NCI-H128 (cell line): ENCODE data around the gene GOLM1.
"Not testable (repeated sequence)": the region's sequence is repeated elsewhere in the genome, so short reads cannot be mapped to it uniquely, and the experiment has no call there.

Experiments
- DNase-seq: peaks from one replicate; lab custom pipeline; 2025; ENCODE audit not compliant: unreplicated experiment; lab: John Stamatoyannopoulos, UW

The GOLM1 gene, protein sequence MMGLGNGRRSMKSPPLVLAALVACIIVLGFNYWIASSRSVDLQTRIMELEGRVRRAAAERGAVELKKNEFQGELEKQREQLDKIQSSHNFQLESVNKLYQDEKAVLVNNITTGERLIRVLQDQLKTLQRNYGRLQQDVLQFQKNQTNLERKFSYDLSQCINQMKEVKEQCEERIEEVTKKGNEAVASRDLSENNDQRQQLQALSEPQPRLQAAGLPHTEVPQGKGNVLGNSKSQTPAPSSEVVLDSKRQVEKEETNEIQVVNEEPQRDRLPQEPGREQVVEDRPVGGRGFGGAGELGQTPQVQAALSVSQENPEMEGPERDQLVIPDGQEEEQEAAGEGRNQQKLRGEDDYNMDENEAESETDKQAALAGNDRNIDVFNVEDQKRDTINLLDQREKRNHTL

DNA sequence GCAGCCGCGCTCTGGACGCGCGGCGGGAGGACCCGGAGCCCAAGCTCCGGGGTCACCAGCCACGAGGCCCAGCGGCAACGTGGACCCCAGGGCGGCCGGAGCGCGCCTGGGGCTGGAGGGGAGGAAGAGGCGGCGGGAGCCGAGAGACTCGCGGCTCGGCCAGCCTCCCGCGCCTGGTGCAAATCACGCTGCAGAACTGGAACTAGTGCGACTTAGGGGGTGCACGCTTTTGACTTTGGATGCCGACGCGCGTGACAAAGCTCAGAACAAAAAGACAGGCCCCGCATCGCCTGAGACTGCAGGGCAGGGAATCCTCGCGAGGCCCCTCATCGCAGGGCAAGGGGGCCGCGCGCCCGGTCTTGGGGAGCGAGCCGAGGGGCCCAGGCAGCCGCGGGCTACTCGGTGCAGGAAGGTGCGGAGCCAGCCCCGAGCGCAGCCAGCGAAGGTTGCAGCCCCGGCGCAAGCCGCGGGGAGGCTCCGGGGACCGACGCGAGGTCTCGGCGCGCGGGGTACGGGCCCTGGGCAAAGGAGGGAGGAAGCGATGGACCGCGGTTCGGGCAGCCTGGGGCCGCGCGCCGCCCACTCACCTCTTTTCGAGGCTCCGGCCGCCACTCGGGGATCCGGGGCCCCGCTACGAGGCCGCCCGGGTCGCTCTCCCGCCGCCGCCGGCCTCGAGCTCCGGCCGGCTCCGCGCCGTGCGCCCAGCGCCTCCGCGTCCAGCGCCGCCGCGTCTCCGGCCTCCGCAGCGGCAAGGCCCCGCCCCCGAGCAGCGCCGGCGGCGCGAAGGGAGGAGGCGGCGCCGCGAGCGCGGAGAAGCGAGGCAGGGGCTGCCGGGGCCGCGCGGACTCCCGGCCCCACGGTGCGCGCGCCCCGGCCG is at the start of gene GOLM1:
TSS of gene GOLM1 (minus strand) at position 735 of the 877 bp plus-strand sequence. CDS start 20,238 bp downstream, outside the sequence.
- DNase-seq, result peak; percentile 40

DNA sequence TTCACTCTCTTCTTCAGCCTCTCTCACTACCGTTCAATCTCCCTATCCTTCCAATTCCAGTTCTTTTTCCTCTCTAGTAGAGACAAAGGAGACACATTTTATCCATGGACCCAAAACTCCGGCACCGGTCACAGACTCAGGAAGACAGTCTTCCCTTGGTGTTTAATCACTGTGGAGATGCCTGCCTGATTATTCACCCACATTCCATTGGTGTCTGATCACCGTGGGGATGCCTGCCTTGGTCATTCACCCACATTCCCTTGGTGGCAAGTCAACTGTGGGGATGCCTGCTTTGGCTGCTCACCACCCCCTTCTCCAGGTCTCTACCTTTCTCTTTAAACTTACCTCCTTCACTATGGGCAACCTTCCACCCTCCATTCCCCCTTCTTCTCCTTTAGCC is 47.3 kb upstream of the GOLM1 start:
- not testable (repeated sequence) for DNase-seq

DNA sequence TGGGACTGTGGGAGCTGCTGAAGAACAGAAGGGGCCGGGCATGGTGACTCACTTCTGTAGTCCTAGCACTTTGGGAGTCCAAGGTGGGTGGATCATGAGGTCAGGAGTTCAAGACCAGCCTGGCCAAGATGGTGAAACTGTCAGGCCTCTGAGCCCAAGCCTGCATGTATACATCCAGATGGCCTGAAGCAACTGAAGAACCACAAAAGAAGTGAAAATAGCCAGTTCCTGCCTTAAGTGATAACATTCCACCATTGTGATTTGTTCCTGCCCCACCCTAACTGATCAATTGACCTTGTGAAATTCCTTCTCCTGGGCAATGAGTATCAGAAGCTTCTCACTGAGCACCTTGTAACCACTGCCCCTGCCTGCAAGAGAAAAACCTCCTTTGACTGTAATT is 46.6 kb upstream of the GOLM1 start:
- not testable (repeated sequence) for DNase-seq

DNA sequence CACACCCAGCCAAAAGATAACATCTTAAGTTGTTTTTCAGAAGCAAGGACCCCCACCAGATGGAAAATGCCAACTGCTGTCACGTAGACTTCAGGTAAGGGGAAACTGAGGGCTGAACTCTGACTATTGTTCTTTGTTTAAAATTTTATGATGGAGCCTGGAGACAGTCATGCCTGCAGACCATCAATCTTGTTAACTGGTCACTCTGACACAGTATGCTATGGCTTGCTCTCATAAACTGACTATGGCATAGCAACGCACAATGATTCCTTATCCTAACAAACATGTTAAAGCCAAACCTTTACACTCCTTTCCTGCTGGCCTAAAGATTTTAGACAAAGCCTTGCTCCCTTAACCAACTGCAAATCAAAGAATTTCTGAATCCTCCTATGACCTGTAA is 43.6 kb upstream of the GOLM1 start:
- DNase-seq, result no peak

DNA sequence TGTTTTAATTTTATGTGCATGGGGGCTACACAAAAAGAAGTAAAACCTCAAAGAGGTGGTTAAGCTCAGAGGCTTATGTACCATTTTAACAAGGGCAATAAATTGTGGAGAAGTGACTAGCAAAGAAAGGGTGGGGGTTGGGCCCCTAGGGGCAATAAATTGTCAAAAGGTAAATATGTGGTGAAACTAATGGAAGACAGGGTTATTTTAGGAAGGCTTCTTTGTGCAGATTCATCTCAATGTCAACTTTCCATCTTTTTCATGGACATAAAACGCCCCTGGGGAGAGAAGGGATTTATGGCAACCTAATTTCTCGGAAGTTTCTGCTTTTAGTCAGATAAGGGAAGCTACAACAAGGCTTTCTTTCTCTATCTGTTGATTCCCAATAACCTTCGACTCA is 42.5 kb upstream of the GOLM1 start:
- DNase-seq, result no peak

DNA sequence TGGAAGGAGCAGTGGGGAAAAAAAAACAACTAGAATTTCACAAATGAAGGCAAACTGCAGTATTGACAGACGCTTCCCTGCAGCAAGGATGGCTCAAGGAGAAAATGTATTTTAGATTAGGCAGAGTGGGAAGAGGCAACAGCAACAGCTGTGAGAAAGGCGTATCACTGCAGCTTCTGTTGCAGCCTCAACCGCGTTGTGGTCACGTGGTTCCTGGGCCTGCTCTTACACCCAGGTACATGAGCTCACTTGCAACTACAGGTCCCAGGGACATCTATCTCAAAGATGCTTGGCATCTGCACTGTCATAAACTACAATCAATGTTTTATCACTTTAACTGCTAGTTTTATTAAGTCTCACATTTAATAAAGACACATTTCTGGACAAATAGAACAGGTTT is 36.0 kb upstream of the GOLM1 start:
- no peak for DNase-seq

DNA sequence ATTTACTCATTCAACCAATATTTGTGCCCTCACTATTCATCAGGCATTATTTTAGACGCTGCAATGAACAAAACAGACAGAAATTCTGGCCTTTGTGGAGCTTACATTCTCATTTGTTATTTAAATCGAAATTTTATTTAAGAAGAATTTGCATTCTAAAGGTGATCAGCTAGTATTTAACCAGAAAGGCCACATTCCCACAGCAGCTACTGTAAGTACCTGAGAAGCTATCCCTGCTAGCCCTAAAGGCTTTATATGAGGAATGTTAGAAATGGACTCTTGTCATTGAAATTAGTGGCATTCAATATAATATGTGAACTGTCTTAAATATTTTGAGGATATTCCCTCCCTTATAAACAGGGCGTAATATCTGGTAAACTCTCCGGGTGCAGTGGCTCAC is 35.0 kb upstream of the GOLM1 start:
- DNase-seq, result no peak

DNA sequence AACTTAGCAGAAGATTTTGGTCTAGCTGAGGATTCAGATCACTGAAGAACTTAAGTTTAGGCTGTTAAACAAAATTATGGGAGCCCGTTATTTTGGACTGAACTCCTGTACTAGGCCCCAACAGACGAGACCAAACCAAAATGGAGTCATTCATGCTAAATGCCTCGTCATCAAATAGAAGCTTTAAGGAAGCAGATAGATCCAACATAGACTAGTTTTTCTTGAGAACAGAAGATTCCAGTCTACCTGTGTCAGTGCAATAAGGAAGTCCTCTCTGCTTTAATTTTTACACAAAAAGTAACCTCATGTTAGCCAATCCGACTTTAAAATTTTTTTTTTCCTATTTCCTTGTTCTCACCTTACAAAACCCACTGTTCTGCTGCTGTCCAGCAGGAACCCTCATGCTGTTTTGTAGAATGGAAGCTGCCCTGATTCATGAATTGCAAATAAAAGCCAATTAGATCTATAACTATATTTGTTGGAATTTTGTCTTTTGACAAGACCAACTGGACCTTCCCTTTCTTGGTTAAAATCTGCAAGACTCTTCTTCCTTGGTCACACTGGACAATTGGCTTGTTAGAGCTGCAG is 29.0 kb upstream of the GOLM1 start:
- DNase-seq, result no peak

DNA sequence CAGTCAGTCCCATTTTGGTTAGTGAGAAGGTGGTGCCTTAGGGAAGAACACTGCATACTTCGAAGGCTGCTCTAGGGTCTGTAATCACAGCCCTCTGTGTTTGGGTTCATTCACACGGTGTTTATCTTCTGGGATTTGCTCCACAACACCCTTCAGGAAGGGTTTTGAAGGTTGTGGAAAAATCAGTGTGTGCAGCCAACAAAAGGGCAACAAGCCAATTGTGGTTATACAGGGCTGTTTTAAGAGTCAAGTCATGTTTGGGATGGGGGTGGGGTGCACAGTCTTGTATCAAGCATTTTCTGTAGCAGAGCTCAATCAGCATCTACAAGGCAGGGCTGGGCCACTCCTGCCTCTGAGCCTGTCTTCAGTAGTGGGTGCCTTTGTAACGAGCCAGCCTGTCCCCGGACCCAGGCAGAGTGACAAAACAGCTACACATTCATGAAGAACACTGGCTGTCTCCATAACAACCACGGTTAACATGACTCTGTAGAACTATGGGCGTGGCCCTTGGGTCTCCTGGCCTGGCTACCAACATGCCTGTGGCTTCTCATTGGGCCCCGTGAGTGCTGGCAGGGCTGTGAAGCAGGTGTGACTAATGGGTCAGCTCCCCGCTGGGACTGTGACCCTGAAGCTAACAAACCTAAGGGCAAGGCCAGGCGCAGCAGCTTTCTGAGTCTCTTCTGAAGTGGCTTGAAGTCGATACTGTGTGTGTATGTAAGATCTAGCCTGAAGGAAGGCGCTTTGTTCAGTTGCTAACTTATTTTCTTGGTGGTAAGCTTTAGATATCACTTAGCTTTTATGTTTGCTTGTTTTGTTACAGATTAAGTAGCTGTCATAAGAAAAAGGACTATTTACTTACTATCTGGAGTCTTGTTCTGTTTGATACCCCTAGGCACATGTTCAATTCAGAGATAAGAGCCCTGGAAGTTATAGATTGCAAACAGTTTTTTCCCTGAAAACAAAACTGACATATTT is 27.9 kb upstream of the GOLM1 start:
- DNase-seq, result peak; percentile 84

DNA sequence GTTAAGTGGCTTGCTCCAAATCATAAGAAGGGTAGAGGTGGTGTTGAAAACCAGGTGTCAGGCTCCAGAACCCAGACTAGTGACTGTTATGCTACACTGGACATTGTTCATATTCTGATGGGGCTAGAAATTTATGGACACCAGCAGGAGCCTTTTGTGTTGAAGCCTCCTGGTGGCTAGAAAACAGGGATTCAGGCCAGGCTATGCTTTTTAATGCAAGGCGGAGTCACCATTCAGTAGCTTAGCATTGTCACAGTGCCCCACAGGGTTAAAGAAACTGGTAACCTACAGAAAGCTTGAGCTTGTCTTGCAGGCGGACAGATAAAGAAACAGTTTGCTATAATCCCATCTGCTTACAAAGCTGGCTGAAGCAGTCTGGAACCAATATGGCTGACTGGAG is 23.0 kb upstream of the GOLM1 start:
- no peak for DNase-seq

DNA sequence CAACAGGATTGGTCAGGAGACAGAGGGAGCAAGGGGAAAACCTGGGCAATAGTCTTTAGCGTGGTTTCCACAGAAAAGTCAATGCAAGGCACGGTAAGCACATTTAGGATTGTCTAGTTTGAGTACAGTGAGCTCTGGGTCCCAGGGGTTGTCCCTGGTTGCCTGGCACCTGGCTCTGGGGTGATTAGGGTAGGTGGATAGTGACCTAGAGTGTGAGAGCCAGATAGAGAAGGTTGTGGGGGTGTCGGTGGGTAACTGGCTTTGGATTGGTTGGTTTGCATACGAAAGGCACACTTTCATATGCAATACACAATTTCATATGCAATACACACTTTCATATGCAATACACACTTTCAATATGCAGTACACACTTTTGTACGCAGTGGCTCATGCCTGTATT is 20.1 kb upstream of the GOLM1 start:
- DNase-seq, result no peak

DNA sequence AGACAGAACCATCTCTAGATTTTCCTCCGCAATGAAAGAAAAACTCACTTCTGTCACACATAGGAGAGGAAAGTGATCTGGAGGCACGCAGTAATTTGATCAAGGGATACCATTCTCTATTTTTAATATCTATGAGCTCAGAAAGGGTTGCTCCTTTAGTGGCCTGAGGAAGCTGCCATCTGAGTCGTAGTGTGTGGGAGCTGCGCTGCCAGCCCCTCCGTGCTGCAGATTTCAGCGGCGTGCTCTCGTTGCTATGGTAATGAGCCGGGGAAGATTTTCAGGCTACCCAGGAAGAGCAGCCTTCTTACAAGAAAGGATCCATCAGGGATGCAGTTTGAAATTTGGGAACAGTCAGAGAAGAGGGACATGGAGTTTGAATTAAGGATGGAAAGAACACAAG is 17.1 kb upstream of the GOLM1 start:
- no peak for DNase-seq

DNA sequence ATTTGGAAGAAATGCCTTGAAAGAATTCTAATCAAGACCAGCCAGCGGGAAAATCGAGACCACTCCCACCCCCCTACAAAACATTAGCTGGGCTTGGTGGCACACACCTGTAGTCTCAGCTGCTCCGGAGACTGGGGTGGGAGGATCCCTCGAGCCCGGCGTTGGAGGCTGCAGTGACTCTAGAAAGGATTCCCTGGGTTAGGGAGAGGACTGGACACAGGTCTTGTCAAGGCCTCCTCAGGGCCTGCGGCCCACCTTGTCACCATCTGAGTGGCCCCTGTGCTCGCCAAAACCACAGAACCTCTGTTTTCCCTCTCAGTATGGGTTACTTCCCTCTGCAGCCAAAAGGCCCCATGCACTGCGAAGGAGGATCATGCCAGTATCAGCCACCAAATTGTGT is 16.5 kb upstream of the GOLM1 start:
- no peak for DNase-seq

DNA sequence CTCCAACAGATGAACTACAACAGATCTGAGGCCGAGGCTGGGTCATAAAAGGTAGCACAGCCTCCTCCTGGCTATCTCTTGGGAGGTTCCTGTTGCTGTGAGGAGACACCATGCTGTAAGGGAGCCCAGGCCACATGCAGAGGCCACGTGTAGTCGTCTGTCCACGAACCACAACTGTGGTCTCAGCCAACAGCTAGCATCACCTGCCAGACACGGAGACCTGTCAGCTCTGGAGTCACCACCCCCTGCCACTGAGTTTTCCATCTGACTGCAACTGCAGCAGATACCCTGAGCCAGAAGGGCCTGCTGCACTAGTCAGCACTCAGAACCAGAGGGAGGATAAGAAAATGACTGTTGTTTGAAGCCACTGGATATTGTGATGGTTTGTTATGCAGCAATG is 12.7 kb upstream of the GOLM1 start:
- no peak for DNase-seq

DNA sequence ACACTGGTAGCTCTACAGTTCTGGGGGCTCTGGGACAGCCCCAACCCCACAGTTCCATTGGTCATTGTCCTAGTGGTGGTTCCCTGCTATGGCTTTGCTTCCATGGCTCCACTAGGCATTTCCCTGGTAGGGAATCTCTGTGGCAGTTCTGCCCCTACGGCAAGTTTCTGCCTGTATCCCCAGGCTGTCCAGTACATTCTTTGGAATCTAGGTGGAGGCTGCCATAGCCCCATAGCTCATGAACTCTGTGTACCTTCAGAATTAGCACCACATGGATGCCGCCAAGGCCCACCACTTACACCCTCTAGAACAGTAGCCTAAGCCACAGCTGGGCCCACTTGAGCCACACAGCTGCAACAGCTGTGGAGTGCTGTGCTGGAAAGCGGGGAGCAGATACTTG is 3.3 kb upstream of the GOLM1 start:
- DNase-seq, result no peak

DNA sequence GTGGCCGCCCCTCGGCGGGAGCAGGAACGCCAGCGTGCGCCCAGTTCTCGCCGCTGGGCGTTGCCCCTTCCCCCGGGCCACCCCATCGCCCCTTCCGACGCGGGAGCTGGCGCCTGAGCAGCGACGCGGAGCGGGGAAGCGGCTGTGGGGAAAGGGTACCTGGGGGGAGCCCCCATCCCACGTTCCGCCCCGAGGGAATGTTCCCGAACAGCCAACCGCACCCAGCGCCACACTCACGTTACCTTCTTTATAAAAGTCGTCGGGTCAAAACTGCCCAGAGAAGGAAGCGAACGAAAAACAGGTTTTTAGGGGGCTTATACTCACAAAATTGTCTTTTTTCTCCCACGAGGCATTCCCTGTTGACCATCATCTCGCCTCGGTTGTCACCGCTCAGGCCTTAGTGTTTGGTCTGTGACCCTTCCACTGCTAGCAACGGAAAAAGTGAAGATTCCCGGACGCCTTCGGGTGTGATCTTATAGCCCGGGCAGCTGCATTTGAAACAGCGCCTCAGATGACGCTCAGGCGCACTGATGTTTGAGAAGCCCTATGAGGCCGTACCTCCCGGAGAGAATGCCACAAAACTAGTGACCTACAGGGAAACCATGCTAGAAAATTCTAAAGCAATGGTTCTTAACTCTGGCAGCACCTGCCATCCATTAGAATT is 475 bp upstream of the GOLM1 start:
- no peak for DNase-seq

DNA sequence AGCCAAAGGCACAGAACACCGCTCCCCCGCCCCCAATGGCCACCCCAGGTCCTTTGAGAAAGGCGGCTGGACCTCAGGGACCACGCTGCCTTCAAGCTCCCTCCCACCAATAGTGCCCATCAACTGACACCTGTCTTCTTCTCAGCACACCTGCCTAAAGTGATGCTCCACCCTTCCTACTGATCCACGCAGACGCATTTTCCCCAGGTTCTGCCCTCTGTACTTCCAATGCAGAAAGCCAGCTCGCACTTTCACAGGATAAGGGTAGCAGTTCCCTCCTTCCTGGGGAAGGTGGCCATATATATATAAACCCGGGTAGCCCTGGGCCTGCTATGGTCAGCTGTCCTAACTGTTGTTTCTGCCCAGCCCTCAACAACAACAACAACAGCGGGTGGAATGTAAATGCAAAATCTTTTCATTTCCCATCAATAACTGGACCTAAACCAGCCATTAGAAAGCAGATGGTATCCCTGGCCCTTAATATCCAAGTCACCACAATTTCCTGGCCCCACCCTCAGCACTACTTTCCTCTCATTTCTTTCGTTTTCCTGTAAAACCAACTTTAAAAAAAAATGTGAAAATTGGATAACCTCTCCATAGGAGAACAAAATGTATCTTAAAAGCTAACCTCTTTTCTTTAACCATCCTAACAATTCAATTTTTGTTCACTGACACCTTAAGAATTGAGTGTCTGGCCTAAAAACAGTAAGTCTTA is 1.7 kb downstream of the GOLM1 start:
- no peak for DNase-seq

DNA sequence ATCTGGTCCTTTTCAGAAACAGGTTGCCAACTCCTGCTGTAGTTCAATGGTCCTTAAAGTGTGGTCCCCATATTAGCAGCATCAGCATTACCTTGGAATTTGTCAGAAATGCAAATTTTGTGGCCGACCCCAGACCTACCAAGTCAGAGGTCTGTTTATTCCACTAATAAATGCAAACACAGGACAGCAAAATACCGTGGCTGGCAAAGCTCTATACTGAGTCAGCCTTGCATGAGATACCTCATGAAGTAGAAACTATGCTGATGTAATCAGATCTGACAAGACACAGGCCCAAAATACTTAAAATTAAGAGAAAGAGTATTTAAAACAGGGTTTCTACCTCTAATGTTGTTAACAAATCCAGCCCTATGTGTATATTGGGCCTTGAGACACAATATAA is 3.0 kb downstream of the GOLM1 start:
- DNase-seq, result no peak

DNA sequence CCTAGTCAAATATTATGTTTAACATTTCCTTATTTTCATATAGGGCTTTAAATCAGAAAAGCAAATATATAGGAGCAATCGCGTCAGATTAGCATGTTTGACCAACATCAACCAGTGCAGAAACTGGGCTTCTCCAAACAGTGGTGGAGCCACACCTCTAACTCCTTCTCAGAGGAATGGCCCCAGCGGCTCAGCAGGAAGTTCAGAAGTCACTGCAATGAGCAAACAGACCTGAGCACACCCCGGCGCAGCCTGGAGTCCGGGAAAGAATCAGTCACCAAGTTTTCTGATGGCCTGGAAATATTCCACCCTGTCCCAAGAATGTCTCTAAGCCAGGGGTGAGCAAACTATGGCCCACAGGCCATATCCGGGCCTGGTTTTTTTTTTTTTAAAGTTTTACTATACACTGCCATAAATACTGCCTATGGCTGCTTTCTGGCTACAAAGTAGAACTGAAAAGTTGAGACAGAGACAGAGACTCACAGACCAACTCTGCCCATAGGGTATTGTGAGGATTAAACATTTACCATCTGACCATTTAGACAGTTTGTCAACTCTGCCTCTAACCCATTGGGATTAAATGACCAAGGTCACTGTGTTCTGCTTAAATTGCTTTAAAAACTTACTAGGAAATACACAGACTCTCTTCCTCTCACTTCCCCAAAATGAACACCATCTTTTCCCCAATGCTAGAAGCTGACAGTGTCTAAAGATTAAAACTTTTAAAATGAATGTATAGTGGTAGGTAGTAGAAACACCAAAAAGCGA is 5.4 kb downstream of the GOLM1 start:
- DNase-seq, result no peak
